CD4-positive, alpha-beta T cell (primary cell): ENCODE results near the gene USP37. TPM values are rescaled to one million over a fixed set of nuclear protein-coding genes. Genes with fewer than 3 reads are reported as not detected.
A peak's percentile ranks its signal among the peaks of the same experiment; 100 is the strongest.

Experiments used
- ATAC-seq: fragments of 200-7000 bp; cut with Tn5 transposase; one replicate; pipeline ENCODE4 v1.10.0; 2022; ENCODE audit warnings: mild to moderate bottlenecking; ENCODE audit not compliant: poor library complexity
- CTCF ChIA-PET: fragments of 350-600 bp; sonication (Branson Sonifier 250); formaldehyde crosslinking; loops from one replicate; lab custom pipeline; 2021; ENCODE audit warnings: antibody characterized with exemption, inconsistent platforms; lab: Charles Lee
- POLR2A ChIA-PET: fragments of 350-600 bp; sonication (Branson Sonifier 250); formaldehyde crosslinking; loops from one replicate; lab custom pipeline; 2021; ENCODE audit warnings: antibody characterized with exemption, inconsistent platforms; lab: Charles Lee
- DNase-seq, 14 experiments: peaks; one replicate each; pipeline ENCODE4 v3.0.0-alpha.2; 2013 to 2020; ENCODE audit warnings: mixed read lengths in 2 of 14
- H3K27ac ChIP-seq, 2 donors: one replicate each; pipeline versions ENCODE4 v1.5.1 to v1.7.0; 2013; ENCODE audit warnings: low read length in 2 of 2, low read depth in 1 of 2, mild to moderate bottlenecking in 1 of 2
- H3K27me3 ChIP-seq, 2 experiments: 1 replicate in 1 of 2; 2 replicates in 1 of 2; pipeline versions ENCODE4 v1.6.1 to v1.7.0; 2013; ENCODE audit warnings: low read length in 2 of 2, control low read depth in 1 of 2, mild to moderate bottlenecking in 1 of 2, moderate library complexity in 1 of 2; ENCODE audit not compliant: insufficient read depth in 2 of 2, control insufficient read depth in 1 of 2
- H3K36me3 ChIP-seq: one replicate; pipeline ENCODE4 v1.6.1; 2013; ENCODE audit warnings: low read length, control low read depth; ENCODE audit not compliant: insufficient read depth
- H3K4me1 ChIP-seq: one replicate; pipeline ENCODE4 v1.6.1; 2013; ENCODE audit warnings: low read length, control low read depth; ENCODE audit not compliant: insufficient read depth
- H3K4me3 ChIP-seq: one replicate; pipeline ENCODE4 v1.5.1; 2013; ENCODE audit warnings: mild to moderate bottlenecking, low read length, moderate library complexity
- H3K9me3 ChIP-seq, 2 experiments: 1 replicate in 1 of 2; 2 replicates in 1 of 2; pipeline versions ENCODE4 v1.6.1 to v1.7.0; 2013; ENCODE audit warnings: low read length in 2 of 2, mild to moderate bottlenecking in 2 of 2, control low read depth in 1 of 2, moderate library complexity in 1 of 2; ENCODE audit not compliant: control insufficient read depth in 1 of 2, insufficient read depth in 1 of 2
- H3K27ac Mint-ChIP-seq: one replicate; pipeline ENCODE4 v1.8.0; 2020; ENCODE audit warnings: mixed read lengths
- H3K27me3 Mint-ChIP-seq: one replicate; pipeline ENCODE4 v1.8.0; 2021; ENCODE audit warnings: mixed read lengths
- H3K36me3 Mint-ChIP-seq: one replicate; pipeline ENCODE4 v1.8.0; 2021; ENCODE audit warnings: low read depth, mixed read lengths
- H3K4me1 Mint-ChIP-seq: one replicate; pipeline ENCODE4 v1.8.0; 2021; ENCODE audit warnings: low read depth, mixed read lengths
- H3K4me3 Mint-ChIP-seq: one replicate; pipeline ENCODE4 v1.8.0; 2020; ENCODE audit warnings: mild to moderate bottlenecking, mixed read lengths
- H3K9me3 Mint-ChIP-seq: one replicate; pipeline ENCODE4 v1.8.0; 2020; ENCODE audit warnings: mixed read lengths
- intact Hi-C, 2 experiments: fragments of 100-400 bp; cut with DNase I in 1 of 2; cut with micrococcal nuclease in 1 of 2; formaldehyde crosslinking; loops; one replicate each; pipeline versions ENCODE4 v1.15.1 to v1.9.0; 2023 to 2025; cut with DNase I, micrococcal nuclease
- total RNA-seq, 174 experiments: library from RNA in 2 of 174; stranded (reverse) in 2 of 174; gene quantifications; one replicate each; pipeline ENCODE4 v1.2.3 and lab custom pipeline; 2021 to 2026
- TF ChIP-seq, protein P1 (sequence below): fragments of 200-600 bp; IDR thresholded peaks from one replicate; pipeline ENCODE4 v1.8.0; 2022; ENCODE audit warnings: antibody characterized with exemption, mild to moderate bottlenecking

The USP37 gene
- total RNA-seq, 2 experiments from 2014 or later: 20.2 to 24.4 TPM

DNA sequence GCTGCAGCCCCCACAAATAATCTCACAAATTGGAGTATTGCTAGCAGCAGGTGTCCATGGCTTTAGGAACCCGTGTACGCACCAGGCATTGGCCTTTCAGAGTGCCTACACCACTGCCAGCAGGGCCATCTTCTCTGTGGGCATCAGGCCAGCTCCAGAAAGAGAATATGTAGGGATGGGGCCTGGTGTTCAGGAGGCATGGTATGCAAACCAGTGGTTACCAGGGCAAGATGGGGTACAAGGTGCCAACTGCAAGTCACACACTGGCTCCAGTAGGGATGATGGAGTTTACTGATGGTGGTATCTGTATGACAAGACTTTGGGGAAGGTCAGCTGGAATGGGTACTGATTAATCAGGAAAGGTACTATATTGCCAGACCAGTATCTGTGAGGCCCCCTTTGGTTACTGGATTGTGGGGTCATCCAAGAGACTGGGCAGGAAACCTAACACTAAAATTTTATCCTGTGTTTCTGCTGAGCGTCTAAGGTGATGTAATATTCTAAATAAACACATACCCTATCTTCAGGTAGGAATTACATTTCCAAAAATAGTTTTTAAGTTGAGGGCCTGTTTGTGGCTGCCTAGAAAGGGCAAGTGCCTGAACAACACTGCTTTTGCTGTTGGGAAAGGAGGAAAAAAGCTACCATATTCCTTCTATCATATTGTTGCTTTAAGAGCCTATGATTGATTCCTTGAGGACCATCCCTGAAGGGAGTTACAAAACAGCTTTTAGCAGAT lies 9.5 kb upstream of the USP37 start:
- intact Hi-C loops: loop anchor here in 1 of 2 experiments (10.0 kb wide), 1 partner anchor 597 kb away; the partner anchor contains the start of genes CNPPD1, RETREG2 and SLC23A3
- peaks cover 54% of the 10 kb centered on the region for H3K36me3 ChIP-seq
- H3K27ac Mint-ChIP-seq: peak overlapping the region; percentile 31
- ChIA-PET CTCF (no interaction called here), POLR2A (interaction anchor here (1.3 kb wide), 1 partner anchor 10 kb away, joined by 5 read pairs; the partner anchor contains the start of gene USP37)
- peaks cover 43% of the 10 kb centered on the region for H3K4me1 Mint-ChIP-seq
- H3K4me3 Mint-ChIP-seq: no peak overlapping the region
- ATAC-seq (no peak), DNase-seq (no peak)
- no peaks in the 10 kb centered on the region for H3K9me3 ChIP-seq
- H3K27ac ChIP-seq: no peak overlapping the region
- H3K9me3 Mint-ChIP-seq: no peaks in the 10 kb centered on the region
- H3K27me3 ChIP-seq: no peaks in the 10 kb centered on the region
- no peaks in the 10 kb centered on the region for H3K27me3 Mint-ChIP-seq
- no peak overlapping the region for H3K4me3 ChIP-seq
- H3K4me1 ChIP-seq: peaks cover 11% of the 10 kb centered on the region
- peaks cover 77% of the 10 kb centered on the region for H3K36me3 Mint-ChIP-seq
- TF ChIP-seq, protein P1, sequence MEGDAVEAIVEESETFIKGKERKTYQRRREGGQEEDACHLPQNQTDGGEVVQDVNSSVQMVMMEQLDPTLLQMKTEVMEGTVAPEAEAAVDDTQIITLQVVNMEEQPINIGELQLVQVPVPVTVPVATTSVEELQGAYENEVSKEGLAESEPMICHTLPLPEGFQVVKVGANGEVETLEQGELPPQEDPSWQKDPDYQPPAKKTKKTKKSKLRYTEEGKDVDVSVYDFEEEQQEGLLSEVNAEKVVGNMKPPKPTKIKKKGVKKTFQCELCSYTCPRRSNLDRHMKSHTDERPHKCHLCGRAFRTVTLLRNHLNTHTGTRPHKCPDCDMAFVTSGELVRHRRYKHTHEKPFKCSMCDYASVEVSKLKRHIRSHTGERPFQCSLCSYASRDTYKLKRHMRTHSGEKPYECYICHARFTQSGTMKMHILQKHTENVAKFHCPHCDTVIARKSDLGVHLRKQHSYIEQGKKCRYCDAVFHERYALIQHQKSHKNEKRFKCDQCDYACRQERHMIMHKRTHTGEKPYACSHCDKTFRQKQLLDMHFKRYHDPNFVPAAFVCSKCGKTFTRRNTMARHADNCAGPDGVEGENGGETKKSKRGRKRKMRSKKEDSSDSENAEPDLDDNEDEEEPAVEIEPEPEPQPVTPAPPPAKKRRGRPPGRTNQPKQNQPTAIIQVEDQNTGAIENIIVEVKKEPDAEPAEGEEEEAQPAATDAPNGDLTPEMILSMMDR: no peak

DNA sequence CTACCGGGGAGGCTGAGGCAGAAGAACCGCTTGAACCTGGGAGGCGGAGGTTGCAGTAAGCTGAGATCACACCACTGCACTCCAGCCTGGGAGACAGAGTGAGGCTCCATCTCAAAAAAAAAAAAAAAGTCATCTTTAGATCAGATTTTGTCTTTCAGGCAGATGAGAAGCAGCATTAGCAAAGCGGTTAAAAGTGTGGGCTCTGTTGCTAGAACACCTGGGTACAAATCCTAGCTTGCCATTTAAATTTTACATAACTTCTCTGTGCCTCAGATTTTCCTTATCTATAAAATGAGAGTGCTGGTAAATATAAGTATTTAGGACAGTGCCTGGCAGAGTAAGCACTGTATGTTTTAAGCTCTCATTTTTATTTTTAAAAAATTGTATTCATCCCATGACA lies 8.7 kb upstream of the USP37 start:
- Mint-ChIP-seq H3K4me1 (peaks cover 48% of the 10 kb centered on the region), H3K36me3 (peaks cover 76% of the 10 kb centered on the region), H3K27me3 (no peaks in the 10 kb centered on the region), H3K4me3 (no peak overlapping the region), H3K27ac (no peak overlapping the region), H3K9me3 (no peaks in the 10 kb centered on the region)
- H3K27ac ChIP-seq: no peak overlapping the region
- TF ChIP-seq, protein P1: no peak
- ATAC-seq: no peak
- peaks cover 52% of the 10 kb centered on the region for H3K36me3 ChIP-seq
- ChIA-PET CTCF (no interaction called here), POLR2A (interaction anchor here (1.3 kb wide), 1 partner anchor 9 kb away, joined by 5 read pairs; the partner anchor contains the start of gene USP37)
- no peak for DNase-seq
- H3K9me3 ChIP-seq: no peaks in the 10 kb centered on the region
- intact Hi-C loops: loop anchor here in 1 of 2 experiments (10.0 kb wide), 1 partner anchor 598 kb away; the partner anchor contains the start of genes CNPPD1, RETREG2 and SLC23A3
- H3K4me3 ChIP-seq: no peak overlapping the region
- H3K27me3 ChIP-seq: no peaks in the 10 kb centered on the region
- peaks cover 14% of the 10 kb centered on the region for H3K4me1 ChIP-seq

GRCh38 chr2:218570850-218571249 lies 2.7 kb upstream of the USP37 start:
- peaks cover 73% of the 10 kb centered on the region for H3K36me3 Mint-ChIP-seq
- CTCF ChIA-PET: interaction anchor here (1.3 to 1.4 kb wide), 2 partner anchors 88 to 164 kb away, joined by 3 to 4 read pairs; no protein-coding TSS in a partner anchor

More at GRCh38 chr2:218570850-218571249, 2.7 kb upstream of the USP37 start:
- DNase-seq (peak in 1 of 14 experiments; percentile 5), ATAC-seq (no peak)
- intact Hi-C loops: loop anchor here in 1 of 2 experiments (2.0 to 10.0 kb wide), 3 partner anchors 164 to 604 kb away; partner anchors contain the start of genes ARPC2, CNPPD1, RETREG2 and SLC23A3
- H3K9me3 ChIP-seq: no peaks in the 10 kb centered on the region
- POLR2A ChIA-PET: interaction anchor here (1.3 kb wide), 1 partner anchor 301 kb away, joined by 3 read pairs; the partner anchor contains the start of genes AAMP and PNKD
- no peak overlapping the region for H3K4me3 ChIP-seq
- H3K4me1 ChIP-seq: peaks cover 36% of the 10 kb centered on the region
- H3K9me3 Mint-ChIP-seq: no peaks in the 10 kb centered on the region
- H3K36me3 ChIP-seq: peaks cover 24% of the 10 kb centered on the region
- H3K4me3 Mint-ChIP-seq: peak overlapping the region; percentile 96
- H3K27ac Mint-ChIP-seq: peak overlapping the region; percentile 97
- H3K27me3 Mint-ChIP-seq: no peaks in the 10 kb centered on the region
- H3K27ac ChIP-seq: peak overlapping the region in 1 of 2 donors; percentile 23
- H3K4me1 Mint-ChIP-seq: peaks cover 73% of the 10 kb centered on the region
- no peaks in the 10 kb centered on the region for H3K27me3 ChIP-seq
- TF ChIP-seq, protein P1: no peak
